Gastrocnemius medialis (tissue), 4 donors: Measurements from ENCODE around the gene P4HTM.

Experiments used
- POLR2A ChIP-seq, 2 donors: fragments of 450-650 bp; IDR thresholded peaks; one replicate each; pipeline ENCODE4 v1.6.1; 2017; ENCODE audit warnings: antibody characterized with exemption in 2 of 2, mild to moderate bottlenecking in 2 of 2, moderate library complexity in 2 of 2
- TF ChIP-seq, protein P1 (sequence below), 5 experiments: fragments of 450-650 bp in 3 of 5; fragments of 200-600 bp in 2 of 5; sonication (generic) in 2 of 5; IDR thresholded peaks in 4 of 5; conservative IDR thresholded peaks in 1 of 5; 1 replicate in 4 of 5; 2 replicates in 1 of 5; pipeline ENCODE4 v1.5.1; 2016 to 2019; ENCODE audit warnings: antibody characterized with exemption in 5 of 5, mild to moderate bottlenecking in 3 of 5, moderate library complexity in 3 of 5

DNA sequence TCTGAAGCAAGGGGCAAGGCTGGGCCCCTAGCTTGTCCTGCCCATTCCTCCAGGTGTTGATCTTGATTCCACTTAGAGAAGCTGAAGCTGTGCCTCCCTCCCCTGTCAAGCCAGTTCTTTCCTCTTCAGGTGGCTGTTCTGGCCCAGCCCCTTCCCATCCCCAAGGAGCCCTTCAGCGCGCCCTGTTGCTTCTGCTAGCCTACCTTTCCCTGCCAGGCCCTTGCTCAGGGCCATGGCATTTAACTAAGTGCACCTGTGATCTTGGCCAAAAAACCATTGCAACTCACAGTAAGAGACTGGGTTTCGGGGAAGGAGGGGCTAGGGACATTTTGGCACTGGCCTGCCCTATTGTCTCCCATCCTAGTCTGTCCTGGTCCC lies 15.3 kb downstream of the P4HTM start:
- TF ChIP-seq, protein P1, sequence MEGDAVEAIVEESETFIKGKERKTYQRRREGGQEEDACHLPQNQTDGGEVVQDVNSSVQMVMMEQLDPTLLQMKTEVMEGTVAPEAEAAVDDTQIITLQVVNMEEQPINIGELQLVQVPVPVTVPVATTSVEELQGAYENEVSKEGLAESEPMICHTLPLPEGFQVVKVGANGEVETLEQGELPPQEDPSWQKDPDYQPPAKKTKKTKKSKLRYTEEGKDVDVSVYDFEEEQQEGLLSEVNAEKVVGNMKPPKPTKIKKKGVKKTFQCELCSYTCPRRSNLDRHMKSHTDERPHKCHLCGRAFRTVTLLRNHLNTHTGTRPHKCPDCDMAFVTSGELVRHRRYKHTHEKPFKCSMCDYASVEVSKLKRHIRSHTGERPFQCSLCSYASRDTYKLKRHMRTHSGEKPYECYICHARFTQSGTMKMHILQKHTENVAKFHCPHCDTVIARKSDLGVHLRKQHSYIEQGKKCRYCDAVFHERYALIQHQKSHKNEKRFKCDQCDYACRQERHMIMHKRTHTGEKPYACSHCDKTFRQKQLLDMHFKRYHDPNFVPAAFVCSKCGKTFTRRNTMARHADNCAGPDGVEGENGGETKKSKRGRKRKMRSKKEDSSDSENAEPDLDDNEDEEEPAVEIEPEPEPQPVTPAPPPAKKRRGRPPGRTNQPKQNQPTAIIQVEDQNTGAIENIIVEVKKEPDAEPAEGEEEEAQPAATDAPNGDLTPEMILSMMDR (IDR thresholded peaks at IDR 0.05 in 4 of 5, conservative IDR thresholded peaks at IDR 0.05 in 1 of 5) = no peak
- TF ChIP-seq POLR2A (IDR thresholded peaks at IDR 0.05) = no peak
